ENCODE data around the gene PTGER2.

DNA sequence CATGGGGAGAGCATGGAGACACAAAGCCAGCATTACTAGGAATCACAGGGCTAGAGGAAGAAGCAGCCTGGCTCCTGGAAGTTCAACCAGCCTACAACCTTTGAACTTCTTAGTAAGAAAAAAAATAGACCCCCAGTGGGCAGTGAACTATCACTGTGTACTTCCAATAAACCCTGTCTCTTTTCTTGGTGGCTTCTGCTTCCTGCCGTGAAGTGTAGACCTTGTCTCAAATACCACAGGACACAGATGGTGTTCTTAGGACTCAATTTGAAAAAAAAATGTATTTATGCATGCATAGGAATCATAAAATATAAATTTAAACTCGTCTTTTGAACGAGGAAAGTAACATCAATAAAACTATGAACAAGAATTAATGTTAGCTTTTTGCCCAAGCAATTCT, 3.6 kb upstream of the PTGER2 start:
- TF ChIP-seq POLR2A (IDR thresholded peaks at IDR 0.05; ENCODE audit: low read depth, low read length) (no peak), TAF1 (IDR thresholded peaks at IDR 0.05; ENCODE audit: borderline replicate concordance, low read depth, low read length) (no peak), POLR2AphosphoS5 (IDR thresholded peaks at IDR 0.05; ENCODE audit: low read depth, low read length) (no peak)

All from GM12892 (cell line).